Large intestine (tissue), 3 donors: ENCODE results near the gene FCSK. TPM values are rescaled to one million over a fixed set of nuclear protein-coding genes. Genes with fewer than 3 reads are reported as not detected.

Experiments used
- DNase-seq, 2 donors: peaks; one replicate each; pipeline versions ENCODE4 v3.0.0 to v3.0.0-alpha.2; 2013
- H3K27ac ChIP-seq: one replicate; pipeline ENCODE4 v1.5.1; 2013; ENCODE audit warnings: low read length
- H3K27me3 ChIP-seq: 2 replicates; pipeline ENCODE4 v1.6.1; 2013; ENCODE audit warnings: low read length; ENCODE audit not compliant: control insufficient read depth, insufficient read depth
- H3K36me3 ChIP-seq: 2 replicates; pipeline ENCODE4 v1.6.1; 2013; ENCODE audit warnings: low read length; ENCODE audit not compliant: control insufficient read depth, insufficient read depth
- H3K4me1 ChIP-seq: one replicate; pipeline ENCODE4 v1.6.1; 2013; ENCODE audit warnings: low read length; ENCODE audit not compliant: control insufficient read depth, insufficient read depth
- H3K4me3 ChIP-seq: one replicate; pipeline ENCODE4 v1.5.1; 2013; ENCODE audit warnings: low read length
- H3K9me3 ChIP-seq: one replicate; pipeline ENCODE4 v1.6.1; 2013; ENCODE audit warnings: mild to moderate bottlenecking, low read depth, low read length, moderate library complexity; ENCODE audit not compliant: control insufficient read depth
- WGBS: methylation state at CpG from one replicate; pipeline ENCODE4 v1.1.5; 2013; ENCODE audit warnings: low lambda C conversion rate; ENCODE audit not compliant: insufficient coverage; 5-methylcytosine and 5-hydroxymethylcytosine counted together
- polyA plus RNA-seq: library from polyadenylated mRNA; unstranded; fragments of 120-200 nt; gene quantifications from one replicate; pipeline ENCODE4 v1.2.1, GENCODE V29; 2013

The FCSK gene
- polyA plus RNA-seq, 1 donor: 38.0 TPM

DNA sequence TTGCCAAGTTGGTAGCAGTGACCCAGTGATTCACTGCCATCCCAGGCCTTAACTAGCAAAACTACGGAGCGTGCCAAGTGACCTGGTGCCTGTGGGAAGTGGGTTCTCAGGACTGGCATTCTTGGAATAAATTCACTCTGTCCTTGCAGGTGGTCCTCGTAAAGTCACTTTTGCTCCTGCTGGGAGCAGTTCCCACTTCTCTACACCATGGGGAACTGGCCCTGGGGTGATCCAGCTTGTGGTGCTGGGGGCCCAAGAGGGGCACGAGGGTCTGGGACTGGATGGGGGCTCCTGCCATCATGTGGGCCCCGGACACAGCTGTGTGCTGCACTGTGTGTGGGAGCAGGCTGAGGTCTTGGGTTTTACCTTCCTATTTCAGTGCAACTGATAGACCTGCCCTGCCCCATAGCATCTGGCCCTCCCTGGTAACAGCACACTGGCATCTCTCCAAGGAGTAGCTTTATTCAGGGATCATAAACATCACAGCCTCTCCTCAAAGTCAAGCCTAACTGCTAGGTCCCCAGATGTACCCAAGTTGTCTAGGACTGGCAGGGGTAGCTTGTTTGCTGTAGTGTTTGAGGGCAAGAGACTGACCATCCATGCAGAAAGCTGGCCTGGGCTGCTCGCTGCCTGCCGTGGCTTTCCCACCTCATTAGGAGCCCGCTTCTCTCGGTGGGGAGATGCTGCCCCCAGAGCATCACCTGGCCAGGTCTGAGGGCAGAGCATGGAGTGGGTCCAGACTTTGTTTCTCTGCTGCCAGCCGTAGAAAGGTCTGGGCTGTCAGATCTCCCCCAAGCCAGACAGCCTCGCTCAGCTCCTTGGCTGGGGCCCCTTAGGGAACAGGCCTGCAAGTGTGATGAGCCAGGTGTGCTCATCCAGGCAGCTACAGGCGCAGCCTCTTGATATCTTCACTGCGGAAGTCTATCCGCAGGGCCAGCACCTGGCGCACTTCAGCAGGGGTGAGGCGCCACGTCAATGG, 26.0 kb downstream of the FCSK start:
- no CpG with 5 or more reads among the region's 17 CpGs for WGBS
- Histone ChIP-seq H3K27me3 (no peaks in the 10 kb centered on the region), H3K4me1 (no peaks in the 10 kb centered on the region), H3K4me3 (no peak overlapping the region), H3K9me3 (no peaks in the 10 kb centered on the region), H3K27ac (no peak overlapping the region), H3K36me3 (peaks cover 84% of the 10 kb centered on the region)
- no peak for DNase-seq

DNA sequence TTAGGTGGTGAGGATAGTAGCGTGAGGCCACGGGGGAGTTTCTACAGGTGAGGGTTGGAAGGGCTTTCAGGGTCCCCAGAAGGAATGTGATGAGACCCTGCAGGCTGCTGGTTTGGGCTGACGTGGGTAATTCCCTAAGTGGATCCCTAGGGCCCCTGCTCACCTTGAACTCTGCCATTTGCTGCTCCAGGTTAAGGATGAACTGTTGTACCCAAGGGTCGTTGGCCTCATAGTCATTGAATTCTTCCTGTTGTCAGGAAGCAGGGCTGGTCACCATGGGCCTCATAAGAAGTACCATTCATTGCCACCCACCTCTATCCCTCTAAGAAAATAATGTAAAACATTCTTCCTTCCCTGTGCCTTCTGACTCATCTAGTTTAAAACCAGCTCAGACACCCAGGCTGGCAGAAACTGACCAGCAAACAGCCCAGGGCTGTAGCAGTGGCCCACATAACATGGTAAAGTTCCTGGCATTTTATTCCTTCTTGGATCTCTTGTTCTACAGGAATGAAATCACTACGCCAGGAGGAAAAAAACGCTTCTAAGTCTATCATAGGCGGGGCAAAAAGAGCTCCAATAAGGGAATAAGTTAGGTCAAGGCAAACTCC, 27.6 kb downstream of the FCSK start:
- Histone ChIP-seq H3K9me3 (no peaks in the 10 kb centered on the region), H3K4me1 (no peaks in the 10 kb centered on the region), H3K36me3 (peaks cover 83% of the 10 kb centered on the region), H3K27me3 (no peaks in the 10 kb centered on the region), H3K27ac (no peak overlapping the region), H3K4me3 (no peak overlapping the region)
- no CpG with 5 or more reads among the region's 7 CpGs for WGBS
- DNase-seq: no peak

GRCh38 chr16:70482624-70483023, 28.2 kb downstream of the FCSK start:
- H3K9me3 ChIP-seq: no peaks in the 10 kb centered on the region
- WGBS: 70% methylated on average over 1 of the region's 5 CpGs

DNA sequence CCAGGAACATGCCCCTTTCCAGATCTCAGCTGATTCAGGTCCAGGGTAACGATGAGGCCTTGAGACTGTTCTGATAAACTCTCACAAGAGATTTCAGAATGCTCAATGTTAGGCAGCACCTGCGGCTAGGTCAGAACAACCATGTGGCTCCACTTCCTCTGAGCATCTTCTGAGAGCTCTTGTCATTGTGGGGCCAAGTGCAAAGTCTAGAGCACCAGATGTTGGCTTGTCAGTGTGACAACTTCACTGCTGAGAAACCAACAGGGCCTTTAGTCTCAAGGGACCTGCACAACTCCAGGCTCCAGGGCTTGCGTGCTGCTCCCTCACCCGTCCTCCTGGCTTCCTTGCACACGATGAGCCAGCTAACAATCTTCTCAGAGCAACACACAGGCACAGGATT, 29.0 kb downstream of the FCSK start:
- H3K27ac ChIP-seq: no peak overlapping the region
- no peaks in the 10 kb centered on the region for H3K27me3 ChIP-seq
- H3K36me3 ChIP-seq: peaks cover 80% of the 10 kb centered on the region
- no peak for DNase-seq
- H3K4me3 ChIP-seq: no peak overlapping the region
- no peaks in the 10 kb centered on the region for H3K4me1 ChIP-seq
- no CpG with 5 or more reads among the region's 5 CpGs for WGBS
- H3K9me3 ChIP-seq: no peaks in the 10 kb centered on the region

More at GRCh38 chr16:70482624-70483023, 28.2 kb downstream of the FCSK start:
- H3K36me3 ChIP-seq: peaks cover 85% of the 10 kb centered on the region
- no peaks in the 10 kb centered on the region for H3K4me1 ChIP-seq
- no peak for DNase-seq
- no peaks in the 10 kb centered on the region for H3K27me3 ChIP-seq
- H3K4me3 ChIP-seq: no peak overlapping the region
- no peak overlapping the region for H3K27ac ChIP-seq

DNA sequence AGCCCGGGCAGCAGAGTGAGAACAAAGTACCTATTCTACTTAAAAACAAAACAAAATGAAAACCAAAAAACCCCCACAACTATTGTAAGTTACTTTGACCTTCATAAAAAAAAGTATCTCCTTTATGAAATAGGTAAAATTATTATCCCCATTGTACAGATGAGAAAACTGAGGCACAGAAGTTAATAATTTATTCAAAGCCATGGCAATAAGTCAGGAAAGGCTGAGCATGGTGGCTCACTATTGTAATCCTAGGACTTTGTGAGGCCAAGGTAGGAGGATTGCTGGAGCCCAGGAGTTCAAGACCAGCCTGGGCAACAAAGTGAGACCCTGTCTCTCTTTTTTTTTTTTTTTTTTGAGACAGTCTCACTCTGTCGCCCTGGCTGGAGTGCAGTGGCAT, 30.5 kb downstream of the FCSK start:
- no peaks in the 10 kb centered on the region for H3K4me1 ChIP-seq
- no CpG with 5 or more reads among the region's 2 CpGs for WGBS
- H3K4me3 ChIP-seq: no peak overlapping the region
- no peaks in the 10 kb centered on the region for H3K27me3 ChIP-seq
- no peaks in the 10 kb centered on the region for H3K9me3 ChIP-seq
- DNase-seq: no peak
- no peak overlapping the region for H3K27ac ChIP-seq
- H3K36me3 ChIP-seq: peaks cover 76% of the 10 kb centered on the region

DNA sequence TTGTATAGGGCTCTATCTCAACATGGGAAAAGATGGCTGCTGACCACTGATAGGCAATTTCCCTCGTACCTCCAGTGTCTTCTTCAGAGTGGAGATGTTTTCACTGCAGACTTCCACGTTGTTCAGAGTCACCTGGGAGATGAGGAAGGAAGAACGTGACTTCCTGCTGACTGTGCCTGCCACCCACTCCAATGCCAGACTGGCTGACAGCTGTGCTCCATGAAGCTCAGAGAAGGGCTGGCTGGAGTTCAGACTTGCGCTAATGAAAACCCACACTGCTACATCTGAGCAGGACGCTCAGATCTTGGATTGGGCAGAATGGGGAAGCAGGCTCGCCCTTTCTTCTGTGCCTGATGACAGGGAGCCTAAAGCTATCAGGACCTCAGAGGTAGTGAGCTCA, 35.9 kb downstream of the FCSK start:
- no CpG with 5 or more reads among the region's 6 CpGs for WGBS
- no peaks in the 10 kb centered on the region for H3K27me3 ChIP-seq
- no peak overlapping the region for H3K4me3 ChIP-seq
- no peaks in the 10 kb centered on the region for H3K4me1 ChIP-seq
- no peaks in the 10 kb centered on the region for H3K9me3 ChIP-seq
- H3K36me3 ChIP-seq: peaks cover 69% of the 10 kb centered on the region
- no peak for DNase-seq
- H3K27ac ChIP-seq: no peak overlapping the region

DNA sequence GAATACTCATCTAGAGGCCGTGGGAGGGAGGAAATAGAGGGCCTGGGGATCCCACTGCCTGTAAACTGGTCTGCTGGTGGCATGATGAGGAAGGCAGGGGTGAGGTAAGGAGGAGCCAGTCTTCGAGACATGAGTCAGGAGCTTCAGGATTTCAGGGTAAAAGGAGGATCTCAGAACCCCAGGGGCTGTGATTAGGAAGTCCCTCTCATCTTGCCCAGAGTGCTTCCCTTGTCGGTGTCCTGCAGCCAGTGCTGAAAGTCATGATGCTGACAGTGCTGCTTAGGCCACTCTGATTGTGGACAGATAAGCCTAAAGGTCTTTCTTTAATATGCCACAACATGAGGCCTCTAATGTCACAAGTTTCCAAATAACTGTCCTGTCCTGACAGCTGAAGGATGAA, 39.4 kb downstream of the FCSK start:
- no peak overlapping the region for H3K27ac ChIP-seq
- WGBS: no CpG with 5 or more reads among the region's 3 CpGs

GRCh38 chr16:70494202-70494770, 39.9 kb downstream of the FCSK start:
- no CpG with 5 or more reads among the region's 5 CpGs for WGBS
- H3K4me1 ChIP-seq: no peaks in the 10 kb centered on the region
- H3K4me3 ChIP-seq: no peak overlapping the region
- H3K36me3 ChIP-seq: peaks cover 77% of the 10 kb centered on the region
- no peak overlapping the region for H3K27ac ChIP-seq
- DNase-seq: no peak
- no peaks in the 10 kb centered on the region for H3K9me3 ChIP-seq
- no peaks in the 10 kb centered on the region for H3K27me3 ChIP-seq

More for the DNA sequence above, 39.4 kb downstream of the FCSK start:
- Histone ChIP-seq H3K4me1 (no peaks in the 10 kb centered on the region), H3K4me3 (no peak overlapping the region), H3K9me3 (no peaks in the 10 kb centered on the region), H3K27me3 (no peaks in the 10 kb centered on the region), H3K36me3 (peaks cover 76% of the 10 kb centered on the region)
- no peak for DNase-seq

GRCh38 chr16:70494777-70495176, 40.4 kb downstream of the FCSK start:
- no peak overlapping the region for H3K27ac ChIP-seq
- H3K4me1 ChIP-seq: no peaks in the 10 kb centered on the region
- DNase-seq: no peak
- no peaks in the 10 kb centered on the region for H3K27me3 ChIP-seq
- no CpG with 5 or more reads among the region's 2 CpGs for WGBS
- no peak overlapping the region for H3K4me3 ChIP-seq
- peaks cover 76% of the 10 kb centered on the region for H3K36me3 ChIP-seq
- H3K9me3 ChIP-seq: no peaks in the 10 kb centered on the region

- DNase-seq: peak in 1 of 2 donors; percentile 43
- no peaks in the 10 kb centered on the region for H3K27me3 ChIP-seq
- H3K4me3 ChIP-seq: no peak overlapping the region
- peaks cover 74% of the 10 kb centered on the region for H3K36me3 ChIP-seq
- no CpG with 5 or more reads among the region's 9 CpGs for WGBS
- H3K9me3 ChIP-seq: no peaks in the 10 kb centered on the region
- H3K27ac ChIP-seq: no peak overlapping the region
- no peaks in the 10 kb centered on the region for H3K4me1 ChIP-seq
Measured at GRCh38 chr16:70495425-70496182, 41.2 kb downstream of the FCSK start.
